Measurements from ENCODE around the gene ZBTB7B. TPM values are rescaled to one million over a fixed set of nuclear protein-coding genes. Genes with fewer than 3 reads are reported as not detected.

Gene ZBTB7B
- total RNA-seq, 1 experiment from 2014 or later = 38.3 TPM

GRCh38 chr1:154963643-154964042 is 39.0 kb upstream of the ZBTB7B start:
- H3K36me3 Mint-ChIP-seq (ENCODE audit: insufficient read depth in 1 of 3, low read depth in 3 of 3) = peaks cover 44 to 80% (median 74%) of the 10 kb centered on the region in 3 experiments
- peaks cover 2% of the 10 kb centered on the region; the same call in 1 of the 2 replicates for H3K4me1 ChIP-seq (ENCODE audit: insufficient read depth, low read length)
- no peak overlapping the region for H3K4me2 ChIP-seq (ENCODE audit: insufficient read depth, insufficient read length, low read length)
- H2BK20ac ChIP-seq (ENCODE audit: low read depth, low read length, poor library complexity, severe bottlenecking) = no peak overlapping the region
- H4K5ac ChIP-seq (ENCODE audit: insufficient read length, low read depth, low read length) = no peak overlapping the region
- no peak overlapping the region for H3K14ac ChIP-seq (ENCODE audit: insufficient read depth, low read length)
- no peaks in the 10 kb centered on the region; the same call in 1 of the 2 replicates for H3K79me2 ChIP-seq (ENCODE audit: insufficient read depth, low read length)
- H2AK5ac ChIP-seq (ENCODE audit: insufficient read length, low read length) = no peak overlapping the region
- no peaks in the 10 kb centered on the region for H3K23me2 ChIP-seq (ENCODE audit: insufficient read length, low read depth, low read length, poor library complexity, severe bottlenecking)
- no peak overlapping the region for H3K27ac ChIP-seq (ENCODE audit: insufficient read length, low read depth, low read length)
- H3K9ac ChIP-seq (ENCODE audit: extremely low read depth, insufficient read length, low read length) = no peak overlapping the region
- no peak for TF ChIP-seq CTCF (conservative IDR thresholded peaks at IDR 0.05)
- H3K4me3 Mint-ChIP-seq = no peak overlapping the region
- peaks cover 2% of the 10 kb centered on the region for H4K20me1 ChIP-seq (ENCODE audit: control insufficient read depth, insufficient read depth, insufficient read length)
- no CpG with 5 or more reads among the region's 8 CpGs for WGBS (ENCODE audit: extremely low coverage, insufficient read length, low lambda C conversion rate)
- H2BK12ac ChIP-seq (ENCODE audit: insufficient read length, low read depth, low read length) = no peak overlapping the region
- no peaks in the 10 kb centered on the region for H3K27me3 ChIP-seq (ENCODE audit: insufficient read depth, low read length)
- H3K4me1 Mint-ChIP-seq = peaks cover 32 to 37% of the 10 kb centered on the region in 2 experiments
- no peak overlapping the region for H3T11ph ChIP-seq (ENCODE audit: low read length)
- no peaks in the 10 kb centered on the region for H3K9me3 ChIP-seq (ENCODE audit: control insufficient read depth, low read depth, low read length)
- H2AFZ ChIP-seq (ENCODE audit: low read length) = no peak overlapping the region
- no peak overlapping the region for H4K8ac ChIP-seq (replicated peaks; ENCODE audit: insufficient read length, low read depth, low read length)
- peaks cover 3% of the 10 kb centered on the region for H3K79me1 ChIP-seq (ENCODE audit: insufficient read depth, low read depth, low read length, poor library complexity, severe bottlenecking)
- no peaks in the 10 kb centered on the region for H3K9me3 Mint-ChIP-seq
- no peak overlapping the region for H2BK120ac ChIP-seq (ENCODE audit: low read depth, low read length, poor library complexity, severe bottlenecking)
- H3K27me3 Mint-ChIP-seq (ENCODE audit: low read depth) = no peaks in the 10 kb centered on the region
- H3K56ac ChIP-seq (ENCODE audit: insufficient read length, low read depth, low read length) = no peak overlapping the region
- DNase-seq = no peak
- no peak overlapping the region for H3K4ac ChIP-seq (ENCODE audit: low read depth, low read length)
- H2BK15ac ChIP-seq (ENCODE audit: low read depth, low read length) = no peak overlapping the region
- no peak overlapping the region for H4K91ac ChIP-seq (ENCODE audit: insufficient read length, low read depth, low read length)
- H2BK5ac ChIP-seq (ENCODE audit: insufficient read length, low read length) = no peak overlapping the region
- no peak overlapping the region for H3K23ac ChIP-seq (ENCODE audit: insufficient read length, low read depth, low read length)
- H3K27ac Mint-ChIP-seq = peak overlapping the region in 1 of 3 experiments; percentile 48; a peak in 2 of 7 replicates
- no peak overlapping the region for H3K18ac ChIP-seq (ENCODE audit: insufficient read length, low read depth, low read length)
